HG02885 (cell line): Measurements from ENCODE around the gene KCNT2.

Experiments
- ATAC-seq: cut with Tn5 transposase; IDR thresholded peaks from one replicate; pipeline ENCODE4 v1.9.1; 2021; ENCODE audit warnings: mild to moderate bottlenecking; ENCODE audit not compliant: unreplicated experiment, poor library complexity

The KCNT2 gene

GRCh38 chr1:196461521-196461920 is 146.7 kb downstream of the KCNT2 start:
- no peak for ATAC-seq

DNA sequence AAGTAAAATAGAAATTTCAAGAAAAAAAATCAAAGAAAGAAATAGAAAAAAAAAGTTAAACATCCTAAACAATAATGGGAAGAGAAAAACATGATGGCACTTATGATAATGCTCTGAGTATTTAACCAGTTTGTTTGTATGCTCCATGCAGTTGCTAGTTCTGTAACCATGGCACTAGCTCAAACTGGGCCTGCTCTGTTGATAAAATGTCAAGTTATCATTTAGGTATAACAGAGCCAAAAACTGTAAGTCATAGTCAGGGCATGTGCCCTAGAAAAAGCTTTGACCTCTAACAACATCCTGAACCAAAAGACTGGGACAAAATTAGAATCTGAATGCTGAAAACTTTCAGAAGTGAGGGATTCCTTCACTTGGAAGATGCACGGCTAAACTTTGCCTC is 148.9 kb downstream of the KCNT2 start:
- no peak for ATAC-seq

GRCh38 chr1:196454792-196455191 is 153.4 kb downstream of the KCNT2 start:
- no peak for ATAC-seq

GRCh38 chr1:196451103-196451502 is 157.1 kb downstream of the KCNT2 start:
- no peak for ATAC-seq

DNA sequence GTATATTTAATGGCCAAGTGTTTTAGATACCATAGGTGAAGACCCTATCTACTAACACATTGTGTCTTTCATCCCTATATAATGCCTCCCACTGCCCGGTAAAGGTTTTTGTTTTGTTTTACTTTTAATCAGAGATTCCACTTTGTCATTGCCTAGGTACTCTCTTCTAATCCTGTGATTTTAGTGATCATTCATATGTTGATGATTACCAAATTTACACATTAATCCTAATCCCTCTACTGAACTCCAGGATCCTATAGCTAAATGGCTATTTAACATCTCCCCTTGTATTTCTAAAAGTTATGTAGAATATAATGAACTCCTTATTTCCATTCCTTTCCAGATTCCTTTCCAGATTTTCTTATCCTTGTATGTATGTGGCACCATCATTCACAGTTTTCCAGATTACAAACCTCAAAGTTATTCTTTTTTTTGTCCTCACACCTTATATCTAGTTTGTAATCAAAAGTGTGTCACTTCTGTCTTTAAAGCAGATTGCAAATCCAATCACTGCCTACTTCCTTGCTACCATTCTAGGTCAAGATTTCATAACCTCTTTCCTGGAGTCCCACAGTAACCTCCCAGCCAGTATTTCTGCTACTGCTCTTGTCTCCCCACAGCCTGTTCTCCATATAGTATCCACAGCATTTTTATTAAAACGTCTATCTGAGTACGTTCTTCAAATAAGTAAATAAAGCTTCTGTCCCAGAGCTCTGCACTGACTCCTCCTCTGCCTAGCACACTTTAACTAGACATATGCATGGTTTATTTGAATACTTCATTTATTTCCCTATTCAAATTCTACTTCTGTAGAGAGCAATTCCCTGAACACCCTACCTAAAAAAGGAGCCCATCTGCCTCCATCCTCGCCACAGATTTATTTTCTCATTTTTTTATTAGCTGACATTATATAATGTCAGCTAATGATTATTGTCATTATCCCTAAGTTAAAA is 157.8 kb downstream of the KCNT2 start:
- ATAC-seq, result no peak

DNA sequence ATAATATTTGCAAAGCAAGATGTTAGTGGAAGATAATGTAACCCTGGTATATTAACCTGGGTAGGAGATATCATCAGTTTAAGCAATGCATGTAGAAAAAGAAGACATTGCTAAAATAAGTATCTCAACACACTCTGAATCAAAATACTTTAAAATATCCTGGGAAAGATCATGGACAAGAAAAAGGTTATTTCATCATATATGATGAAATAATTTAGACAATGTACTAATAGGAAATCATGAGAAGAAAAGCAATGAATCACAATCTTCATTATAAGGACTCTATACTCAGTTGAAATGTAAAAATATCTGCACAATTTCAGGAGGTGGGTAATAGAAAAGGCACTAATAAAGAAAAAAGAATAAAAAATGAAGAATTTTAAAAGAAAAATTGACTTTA is 158.8 kb downstream of the KCNT2 start:
- no peak for ATAC-seq

GRCh38 chr1:196445775-196446174 is 162.5 kb downstream of the KCNT2 start:
- ATAC-seq, result no peak

DNA sequence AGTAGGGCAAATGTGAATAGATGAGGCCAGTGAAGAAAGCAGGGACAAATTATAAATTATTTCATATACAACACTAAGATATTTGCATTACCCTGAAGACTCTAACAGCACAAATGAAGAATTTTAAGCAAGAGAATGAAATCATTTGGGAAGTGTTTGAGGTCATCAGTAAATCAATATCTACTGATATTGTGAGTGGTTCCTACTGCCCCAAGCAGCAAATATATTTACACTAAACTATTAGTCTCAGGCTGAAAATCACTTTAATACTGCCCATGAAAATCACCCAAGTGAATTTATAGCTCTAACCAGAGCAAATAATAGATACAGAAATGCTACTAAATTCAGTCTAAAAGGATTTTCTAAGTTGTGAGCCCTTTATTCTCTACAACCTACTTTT is 163.6 kb downstream of the KCNT2 start:
- ATAC-seq, result no peak

GRCh38 chr1:196442366-196442765 is 165.9 kb downstream of the KCNT2 start:
- ATAC-seq, result no peak

DNA sequence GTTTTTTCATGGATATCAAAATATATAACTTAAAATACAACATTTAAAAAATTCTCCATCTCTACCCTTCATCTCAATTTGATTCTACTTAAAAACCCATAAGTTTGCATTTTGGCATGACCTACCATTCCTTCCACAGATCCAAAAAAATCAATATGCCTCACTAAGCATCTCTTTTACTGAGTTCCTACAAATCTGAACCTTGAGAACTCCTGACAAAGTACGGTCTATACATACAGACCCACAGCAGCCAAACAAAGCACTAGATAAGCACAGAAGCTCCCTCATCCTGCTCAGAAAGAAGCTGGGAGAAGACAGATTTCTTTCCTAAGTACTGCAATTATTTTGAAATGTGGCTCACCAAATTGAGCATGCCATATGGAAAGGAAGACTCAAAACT is 167.5 kb downstream of the KCNT2 start:
- ATAC-seq, result no peak

GRCh38 chr1:196438329-196438728 is 169.9 kb downstream of the KCNT2 start:
- ATAC-seq, result no peak

DNA sequence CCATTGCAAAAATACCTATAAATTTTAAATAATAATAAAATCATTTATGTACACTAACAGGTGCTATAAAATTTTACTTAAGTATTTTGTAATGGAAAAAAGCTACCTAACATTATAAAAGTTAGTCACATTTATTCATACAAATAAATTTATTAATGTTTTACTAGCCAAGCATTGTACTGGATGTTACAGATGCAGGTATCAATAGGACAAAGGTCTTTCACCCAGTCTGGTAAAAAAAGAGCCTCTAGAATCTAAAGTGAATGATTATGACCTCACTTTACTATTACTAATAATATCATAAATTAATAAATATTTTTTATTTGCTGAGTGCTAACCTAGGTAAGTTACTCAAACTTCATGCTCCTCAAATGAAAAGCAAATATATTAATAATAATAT is 170.6 kb downstream of the KCNT2 start:
- ATAC-seq, result no peak

DNA sequence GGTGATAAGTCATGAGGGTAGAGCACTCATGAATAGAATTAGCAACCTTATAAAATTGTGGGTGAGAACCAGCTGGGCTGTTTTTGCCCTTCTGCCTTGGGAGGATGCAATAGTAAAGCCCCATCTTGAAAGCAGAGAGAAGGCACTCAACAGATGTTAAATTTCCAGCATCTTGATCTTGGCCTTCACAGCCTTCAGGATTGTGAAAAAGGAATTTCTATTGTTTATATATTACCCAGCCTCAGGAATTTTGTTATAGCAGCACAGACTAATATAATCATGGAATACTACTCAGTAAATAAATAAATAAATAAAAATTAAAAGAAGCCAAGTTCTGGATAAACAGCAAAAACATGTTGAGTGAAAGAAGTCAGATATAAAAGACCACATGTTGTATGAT is 175.2 kb downstream of the KCNT2 start:
- no peak for ATAC-seq

- no peak for ATAC-seq
Measured at GRCh38 chr1:196427976-196428734, 180.1 kb downstream of the KCNT2 start.

DNA sequence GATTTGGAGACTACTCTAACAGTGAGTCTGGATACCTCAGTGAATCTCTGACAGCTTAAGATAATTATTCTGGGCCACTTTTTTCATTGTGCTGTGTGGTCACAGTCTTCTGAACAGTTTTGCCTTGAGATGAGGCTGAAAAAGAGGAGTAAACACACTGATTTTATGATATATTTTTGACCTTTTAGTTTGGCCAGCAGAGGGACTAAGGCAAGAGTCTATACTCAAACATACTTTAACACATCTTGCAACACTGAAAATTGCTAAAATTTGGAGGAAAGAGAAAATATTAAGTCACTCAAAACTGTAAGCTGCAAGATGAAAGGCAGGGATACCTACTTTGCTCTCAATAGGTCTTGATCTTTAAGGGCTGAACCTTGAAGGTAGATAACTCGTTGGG is 182.7 kb downstream of the KCNT2 start:
- no peak for ATAC-seq

GRCh38 chr1:196423612-196424011 is 184.6 kb downstream of the KCNT2 start:
- ATAC-seq, result no peak

- no peak for ATAC-seq
Measured at GRCh38 chr1:196418772-196419171, 189.5 kb downstream of the KCNT2 start.

DNA sequence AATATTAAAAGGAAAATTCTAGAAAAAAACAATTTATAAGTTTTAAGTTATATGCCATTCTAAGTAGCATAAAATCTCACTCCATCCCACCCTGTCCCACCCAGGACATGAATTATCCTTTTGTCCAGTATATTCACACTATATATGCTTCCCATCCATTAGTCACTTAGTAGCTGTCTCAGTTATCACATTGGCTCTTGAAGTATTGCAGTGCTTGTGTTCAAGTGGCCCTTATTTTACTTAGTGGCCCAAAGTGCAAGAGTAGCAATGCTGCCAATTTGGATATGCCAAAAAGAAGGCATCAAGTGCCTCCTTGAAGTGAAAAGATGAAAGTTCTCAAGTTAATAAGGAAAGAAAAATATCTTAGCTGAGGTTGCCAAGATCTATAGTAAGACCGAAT is 192.3 kb downstream of the KCNT2 start:
- ATAC-seq, result no peak

GRCh38 chr1:196412326-196412725 is 195.9 kb downstream of the KCNT2 start:
- ATAC-seq, result no peak

GRCh38 chr1:196410768-196411167 is 197.5 kb downstream of the KCNT2 start:
- no peak for ATAC-seq

DNA sequence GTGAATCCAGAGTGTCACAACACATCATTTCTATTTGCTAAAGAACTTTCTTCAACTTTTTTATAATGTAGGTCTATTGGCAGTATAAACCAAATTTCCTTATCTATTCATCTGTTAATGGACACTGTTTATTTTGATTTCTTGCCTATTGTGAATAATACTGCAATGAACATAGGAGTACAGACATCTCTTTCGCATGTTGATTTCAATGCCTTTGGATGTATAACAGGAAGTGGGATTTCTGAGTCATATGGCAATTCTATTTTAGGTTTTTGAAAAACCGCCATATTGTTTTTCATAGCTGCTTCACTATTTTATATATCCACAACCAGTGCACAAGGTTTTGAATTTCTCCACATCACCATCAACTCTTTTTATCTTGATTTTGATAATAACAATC is 198.7 kb downstream of the KCNT2 start:
- ATAC-seq, result no peak
